H9 (cell line): Measurements from ENCODE around the gene PPM1H. TPM values are rescaled to one million over a fixed set of nuclear protein-coding genes. Genes with fewer than 3 reads are reported as not detected.
A peak's percentile ranks its signal among the peaks of the same experiment; 100 is the strongest.

ENCODE experiments used
- DNase-seq: peaks from one replicate; pipeline ENCODE4 v3.0.0-alpha.2; 2017
- H2AFZ ChIP-seq: one replicate; pipeline ENCODE4 v1.6.1; 2013; ENCODE audit warnings: mild to moderate bottlenecking, low read length, control low read depth, moderate library complexity
- H2AK5ac ChIP-seq: 2 replicates; pipeline ENCODE4 v1.6.1; 2013; ENCODE audit warnings: low read length, control low read depth, mixed read lengths; ENCODE audit not compliant: insufficient read length
- H2BK120ac ChIP-seq: one replicate; pipeline ENCODE4 v1.6.1; 2013; ENCODE audit warnings: low read depth, mild to moderate bottlenecking, low read length, control low read depth, inconsistent platforms; ENCODE audit not compliant: poor library complexity, severe bottlenecking
- H2BK12ac ChIP-seq: 2 replicates; pipeline ENCODE4 v1.6.1; 2013; ENCODE audit warnings: low read length, control low read depth, mixed read lengths, low read depth; ENCODE audit not compliant: insufficient read length
- H2BK15ac ChIP-seq: 2 replicates; pipeline ENCODE4 v1.6.1; 2013; ENCODE audit warnings: low read depth, low read length, control low read depth
- H2BK20ac ChIP-seq: one replicate; pipeline ENCODE4 v1.6.1; 2013; ENCODE audit warnings: low read depth, mild to moderate bottlenecking, low read length, control low read depth, inconsistent platforms; ENCODE audit not compliant: poor library complexity, severe bottlenecking
- H2BK5ac ChIP-seq: 2 replicates; pipeline ENCODE4 v1.6.1; 2013; ENCODE audit warnings: low read length, control low read depth, mixed read lengths; ENCODE audit not compliant: insufficient read length
- H3K14ac ChIP-seq: 2 replicates; pipeline ENCODE4 v1.6.1; 2013; ENCODE audit warnings: low read length, control low read depth; ENCODE audit not compliant: insufficient read depth
- H3K18ac ChIP-seq: 2 replicates; pipeline ENCODE4 v1.6.1; 2013; ENCODE audit warnings: low read depth, mild to moderate bottlenecking, mixed read lengths, low read length, control low read depth; ENCODE audit not compliant: insufficient read length
- H3K23ac ChIP-seq: 2 replicates; pipeline ENCODE4 v1.6.1; 2013; ENCODE audit warnings: low read length, control low read depth, mixed read lengths, low read depth; ENCODE audit not compliant: insufficient read length
- H3K23me2 ChIP-seq: 2 replicates; pipeline ENCODE4 v1.6.1; 2013; ENCODE audit warnings: low read depth, mild to moderate bottlenecking, mixed read lengths, low read length, control low read depth; ENCODE audit not compliant: insufficient read length, poor library complexity, severe bottlenecking
- H3K27ac ChIP-seq: 2 replicates; pipeline ENCODE4 v1.5.1; 2013; ENCODE audit warnings: low read length, control low read depth, mixed read lengths, low read depth; ENCODE audit not compliant: insufficient read length
- H3K27me3 ChIP-seq: 2 replicates; pipeline ENCODE4 v1.6.1; 2013; ENCODE audit warnings: low read length, control low read depth, inconsistent platforms; ENCODE audit not compliant: insufficient read depth
- H3K4ac ChIP-seq: 2 replicates; pipeline ENCODE4 v1.6.1; 2013; ENCODE audit warnings: low read depth, mild to moderate bottlenecking, control low read depth, inconsistent platforms, low read length, moderate library complexity
- H3K4me1 ChIP-seq: 2 replicates; pipeline ENCODE4 v1.6.1; 2013; ENCODE audit warnings: low read length, control low read depth, inconsistent platforms; ENCODE audit not compliant: insufficient read depth
- H3K4me2 ChIP-seq: 2 replicates; pipeline ENCODE4 v1.6.1; 2013; ENCODE audit warnings: low read length, control low read depth, mixed read lengths; ENCODE audit not compliant: insufficient read length, insufficient read depth
- H3K56ac ChIP-seq: 2 replicates; pipeline ENCODE4 v1.6.1; 2013; ENCODE audit warnings: low read depth, mild to moderate bottlenecking, mixed read lengths, low read length, control low read depth; ENCODE audit not compliant: insufficient read length
- H3K79me1 ChIP-seq: 2 replicates; pipeline ENCODE4 v1.6.1; 2013; ENCODE audit warnings: low read depth, mild to moderate bottlenecking, moderate library complexity, low read length, control low read depth, inconsistent platforms; ENCODE audit not compliant: insufficient read depth, poor library complexity, severe bottlenecking
- H3K79me2 ChIP-seq: 2 replicates; pipeline ENCODE4 v1.6.1; 2013; ENCODE audit warnings: low read length, control low read depth, inconsistent platforms; ENCODE audit not compliant: insufficient read depth
- H3K9ac ChIP-seq: 2 replicates; pipeline ENCODE4 v1.6.1; 2013; ENCODE audit warnings: low read length, control low read depth, mixed read lengths; ENCODE audit not compliant: insufficient read length; ENCODE audit errors: extremely low read depth
- H3K9me3 ChIP-seq: one replicate; pipeline ENCODE4 v1.6.1; 2013; ENCODE audit warnings: low read depth, low read length, inconsistent platforms; ENCODE audit not compliant: control insufficient read depth
- H3T11ph ChIP-seq: one replicate; pipeline ENCODE4 v1.6.1; 2013; ENCODE audit warnings: mild to moderate bottlenecking, low read length, control low read depth, inconsistent platforms
- H4K20me1 ChIP-seq: one replicate; pipeline ENCODE4 v1.6.1; 2013; ENCODE audit not compliant: control insufficient read depth, insufficient read length, insufficient read depth
- H4K5ac ChIP-seq: 2 replicates; pipeline ENCODE4 v1.6.1; 2013; ENCODE audit warnings: low read depth, mild to moderate bottlenecking, mixed read lengths, low read length, control low read depth; ENCODE audit not compliant: insufficient read length
- H4K8ac ChIP-seq: replicated peaks from 2 replicates; pipeline ENCODE4 v1.6.1; 2013; ENCODE audit warnings: low read length, control low read depth, mixed read lengths, low read depth; ENCODE audit not compliant: insufficient read length
- H4K91ac ChIP-seq: 2 replicates; pipeline ENCODE4 v1.6.1; 2013; ENCODE audit warnings: low read depth, mild to moderate bottlenecking, moderate library complexity, mixed read lengths, low read length, control low read depth; ENCODE audit not compliant: insufficient read length
- H3K27ac Mint-ChIP-seq, 3 experiments: 2 replicates in 2 of 3; 3 replicates in 1 of 3; pipeline ENCODE4 v1.8.0; 2020 to 2021; ENCODE audit warnings: mixed read lengths in 3 of 3, mild to moderate bottlenecking in 1 of 3, moderate library complexity in 1 of 3
- H3K27me3 Mint-ChIP-seq: 2 replicates; pipeline ENCODE4 v1.8.0; 2021; ENCODE audit warnings: low read depth, mild to moderate bottlenecking, moderate library complexity, mixed read lengths
- H3K36me3 Mint-ChIP-seq, 3 experiments: 2 replicates in 2 of 3; 3 replicates in 1 of 3; pipeline ENCODE4 v1.8.0; 2020 to 2021; ENCODE audit warnings: low read depth in 3 of 3, mixed read lengths in 3 of 3; ENCODE audit not compliant: insufficient read depth in 1 of 3
- H3K4me1 Mint-ChIP-seq, 2 experiments: 2 replicates each; pipeline ENCODE4 v1.8.0; 2020; ENCODE audit warnings: mixed read lengths in 2 of 2
- H3K4me3 Mint-ChIP-seq, 2 experiments: 2 replicates in 1 of 2; 3 replicates in 1 of 2; pipeline ENCODE4 v1.8.0; 2020 to 2021; ENCODE audit warnings: mild to moderate bottlenecking in 2 of 2, mixed read lengths in 2 of 2, moderate library complexity in 1 of 2
- H3K9me3 Mint-ChIP-seq, 2 experiments: 2 replicates in 1 of 2; 3 replicates in 1 of 2; pipeline ENCODE4 v1.8.0; 2020; ENCODE audit warnings: mild to moderate bottlenecking in 2 of 2, mixed read lengths in 2 of 2, moderate library complexity in 1 of 2
- CTCF ChIP-seq: fragments of 200-600 bp; sonication (generic); conservative IDR thresholded peaks from 3 replicates; pipeline ENCODE4 v1.8.0; 2021; ENCODE audit warnings: antibody characterized with exemption, mild to moderate bottlenecking
- WGBS: extraction: QIAGEN DNeasy Blood & Tissue Kit; methylation state at CpG from one replicate; pipeline ENCODE4 v1.1.7; 2013; ENCODE audit warnings: missing lambda C conversion rate, low lambda C conversion rate, mixed read lengths; ENCODE audit not compliant: insufficient read length; ENCODE audit errors: extremely low coverage; 5-methylcytosine and 5-hydroxymethylcytosine counted together
- total RNA-seq: library from RNA; stranded (reverse); gene quantifications from 2 replicates; pipeline ENCODE4 v1.2.1, GENCODE V29; 2021

Gene PPM1H
- total RNA-seq, 1 experiment from 2014 or later = 22.1 TPM

GRCh38 chr12:62703011-62703380 is 232.0 kb downstream of the PPM1H start:
- no peak overlapping the region for H3T11ph ChIP-seq
- peaks cover 43 to 46% of the 10 kb centered on the region in 2 experiments for H3K4me1 Mint-ChIP-seq
- H4K5ac ChIP-seq = no peak overlapping the region
- no peak overlapping the region for H3K56ac ChIP-seq
- no peak overlapping the region for H3K4ac ChIP-seq
- no peaks in the 10 kb centered on the region for H3K27me3 Mint-ChIP-seq
- H3K9me3 Mint-ChIP-seq = no peaks in the 10 kb centered on the region
- no peak overlapping the region for H3K27ac ChIP-seq
- H3K23ac ChIP-seq = no peak overlapping the region
- no peaks in the 10 kb centered on the region for H3K79me1 ChIP-seq
- H3K9ac ChIP-seq = no peak overlapping the region
- TF ChIP-seq CTCF = no peak
- H2AFZ ChIP-seq = no peak overlapping the region
- H3K23me2 ChIP-seq = no peaks in the 10 kb centered on the region
- no peak overlapping the region for H3K14ac ChIP-seq
- H3K18ac ChIP-seq = no peak overlapping the region
- no peak overlapping the region for H4K8ac ChIP-seq
- H3K79me2 ChIP-seq = no peaks in the 10 kb centered on the region
- no peak overlapping the region for H3K4me3 Mint-ChIP-seq
- WGBS = no CpG with 5 or more reads among the region's 4 CpGs
- no peak for DNase-seq
- no peak overlapping the region for H2BK20ac ChIP-seq
- no peak overlapping the region for H2AK5ac ChIP-seq
- H3K36me3 Mint-ChIP-seq = peaks cover 0 to 6% (median 5%) of the 10 kb centered on the region in 3 experiments; a peak in 2 of 7 replicates
- H2BK5ac ChIP-seq = no peak overlapping the region
- no peak overlapping the region for H2BK12ac ChIP-seq
- no peaks in the 10 kb centered on the region for H3K27me3 ChIP-seq
- no peak overlapping the region for H4K91ac ChIP-seq
- H4K20me1 ChIP-seq = no peaks in the 10 kb centered on the region
- peaks cover 15% of the 10 kb centered on the region for H3K4me1 ChIP-seq
- H3K9me3 ChIP-seq = no peaks in the 10 kb centered on the region
- no peak overlapping the region for H2BK15ac ChIP-seq
- H3K27ac Mint-ChIP-seq = peak overlapping the region; percentile 1 to 99 (median 36); a peak in 6 of 7 replicates
- no peak overlapping the region for H3K4me2 ChIP-seq
- H2BK120ac ChIP-seq = no peak overlapping the region
